GM12878 (cell line): Measurements from ENCODE around the gene MSANTD2. TPM values are rescaled to one million over a fixed set of nuclear protein-coding genes. Genes with fewer than 3 reads are reported as not detected.
A peak's percentile ranks its signal among the peaks of the same experiment; 100 is the strongest.

Experiments used
- ATAC-seq: fragments of 200-7000 bp; cut with Tn5 transposase; 3 replicates; pipeline ENCODE4 v1.9.1; 2020; ENCODE audit warnings: mild to moderate bottlenecking, moderate library complexity
- BruUV-seq: library from RNA; stranded (reverse); fragments of 400-500 nt; replicated peaks from 2 replicates; lab custom pipeline; 2021; lab: Mats Ljungman, UMichigan
- CTCF ChIA-PET: fragments of 300-600 bp; sonication (Branson Sonifier 250); formaldehyde crosslinking; extraction: SDS; loops from one replicate; lab custom pipeline; 2021; ENCODE audit warnings: inconsistent platforms; lab: Yijun Ruan, JAX
- POLR2A ChIA-PET: fragments of 350-600 bp; formaldehyde crosslinking; extraction: SDS; loops from one replicate; lab custom pipeline; 2021; ENCODE audit warnings: inconsistent platforms; lab: Charles Lee
- RAD21 ChIA-PET: fragments of 300-600 bp; sonication (Branson Sonifier 250); formaldehyde crosslinking; loops from one replicate; lab custom pipeline; 2023; ENCODE audit warnings: antibody characterized with exemption; ENCODE audit not compliant: unreplicated experiment; lab: Charles Lee
- SMC1A ChIA-PET: fragments of 300-600 bp; sonication (Branson Sonifier 250); formaldehyde crosslinking; loops from one replicate; lab custom pipeline; 2023; ENCODE audit not compliant: unreplicated experiment, uncharacterized antibody; lab: Charles Lee
- DNase-seq: peaks from one replicate; pipeline ENCODE4 v3.0.0-alpha.2; 2011; ENCODE audit warnings: low read depth, low spot score
- FAIRE-seq: peaks from 3 replicates; lab custom pipeline; 2011; peaks lifted over from hg19 to GRCh38; lab: Jason Lieb, UNC
- H2AFZ ChIP-seq: 2 replicates; pipeline ENCODE4 v1.6.0; 2011; ENCODE audit warnings: low read depth, low read length, control low read depth; ENCODE audit not compliant: control insufficient read depth
- H3K27ac ChIP-seq: 2 replicates; pipeline ENCODE4 v1.5.1; 2011; ENCODE audit warnings: control low read depth; ENCODE audit not compliant: control insufficient read depth, insufficient read depth
- H3K27me3 ChIP-seq, 2 experiments: replicated peaks in 1 of 2; 2 replicates each; pipeline versions ENCODE4 v1.6.0 to v1.6.1; 2011; ENCODE audit warnings: low read length in 1 of 2; ENCODE audit not compliant: control insufficient read depth in 2 of 2, insufficient read depth in 2 of 2
- H3K36me3 ChIP-seq, 2 experiments: 2 replicates each; pipeline ENCODE4 v1.5.1; 2011; ENCODE audit warnings: low read length in 1 of 2; ENCODE audit not compliant: control insufficient read depth in 2 of 2, insufficient read depth in 2 of 2
- H3K4me1 ChIP-seq: 2 replicates; pipeline ENCODE4 v1.6.1; 2011; ENCODE audit warnings: mild to moderate bottlenecking, low read length, moderate library complexity, mixed read lengths; ENCODE audit not compliant: control insufficient read depth, insufficient read depth
- H3K4me2 ChIP-seq: 2 replicates; pipeline ENCODE4 v1.6.0; 2011; ENCODE audit warnings: control low read depth; ENCODE audit not compliant: control insufficient read depth, insufficient read depth
- H3K4me3 ChIP-seq: fragments of 200-600 bp; sonication (generic); 2 replicates; pipeline ENCODE4 v1.5.1; 2016
- H3K79me2 ChIP-seq: 2 replicates; pipeline ENCODE4 v1.6.0; 2011; ENCODE audit warnings: low read length; ENCODE audit not compliant: control insufficient read depth, insufficient read depth
- H3K9ac ChIP-seq: 2 replicates; pipeline ENCODE4 v1.8.0; 2011; ENCODE audit warnings: low read length, control low read depth, mixed read lengths; ENCODE audit not compliant: control insufficient read depth, insufficient read depth
- H3K9me3 ChIP-seq: replicated peaks from 3 replicates; pipeline ENCODE4 v1.5.1; 2011; ENCODE audit warnings: mild to moderate bottlenecking, low read length; ENCODE audit not compliant: control insufficient read depth, insufficient read depth
- H4K20me1 ChIP-seq: 2 replicates; pipeline ENCODE4 v1.6.0; 2011; ENCODE audit not compliant: control insufficient read depth, insufficient read depth
- DPF2 ChIP-seq: fragments of 450-650 bp; IDR thresholded peaks from 2 replicates; pipeline ENCODE4 v1.6.1; 2017; ENCODE audit warnings: mild to moderate bottlenecking
- EP300 ChIP-seq, 2 experiments: fragments of 150-350 bp in 1 of 2; IDR thresholded peaks; 2 replicates each; pipeline ENCODE4 v1.6.1; 2011 to 2012; ENCODE audit warnings: low read depth in 2 of 2, low read length in 2 of 2, borderline replicate concordance in 1 of 2, improper control_type of control experiment in 1 of 2, inconsistent platforms in 1 of 2; ENCODE audit not compliant: control insufficient read depth in 1 of 2
- GATAD2B ChIP-seq: fragments of 450-650 bp; conservative IDR thresholded peaks from 2 replicates; pipeline ENCODE4 v1.6.1; 2017; ENCODE audit warnings: low read depth, mild to moderate bottlenecking, moderate library complexity
- MEF2B ChIP-seq: fragments of 450-650 bp; IDR thresholded peaks from 2 replicates; pipeline ENCODE4 v1.6.1; 2018; ENCODE audit warnings: mild to moderate bottlenecking, moderate library complexity; ENCODE audit not compliant: partially characterized antibody, poor library complexity, severe bottlenecking
- RFX5 ChIP-seq: IDR thresholded peaks from 2 replicates; pipeline ENCODE4 v1.6.1; 2011; ENCODE audit warnings: low read depth, low read length, improper control_type of control experiment
- SP1 ChIP-seq: IDR thresholded peaks from one replicate; pipeline ENCODE4 v1.6.1; 2011; ENCODE audit warnings: low read depth, low read length
- WGBS: methylation state at CpG from one replicate; pipeline ENCODE4 v1.1.6; 2016; ENCODE audit warnings: low lambda C conversion rate; ENCODE audit not compliant: insufficient replicate concordance, insufficient coverage; ENCODE audit errors: missing lambda C conversion rate; 5-methylcytosine and 5-hydroxymethylcytosine counted together
- in situ Hi-C: fragments of 300-500 bp; cut with MboI; formaldehyde crosslinking; loops from 9 replicates; pipeline ENCODE4 v1.14.3; 2018; ENCODE audit warnings: mixed read lengths
- intact Hi-C: fragments of 100-400 bp; cut with micrococcal nuclease; formaldehyde crosslinking; loops from one replicate; pipeline ENCODE4 v1.14.2; 2022; ENCODE audit not compliant: unreplicated experiment
- polyA plus RNA-seq, 11 experiments: library from polyadenylated mRNA; depleted of rRNA in 4 of 11; unstranded in 6 of 11; stranded (reverse) in 5 of 11; fragments of >200 nt; fragmentation: Nextera tagmentation in 4 of 11; fragmentation: Illumina TruSeq in 1 of 11; extraction: Ambion mirVana in 4 of 11; extraction: Trizol in 1 of 11; gene quantifications; 1 replicate in 1 of 11; 2 replicates in 10 of 11; pipeline versions ENCODE4 v1.2.1 to v1.2.3, GENCODE V29; 2011 to 2016; ENCODE audit warnings: inconsistent platforms in 2 of 11, missing spikeins in 2 of 11, low read depth in 1 of 11
- total RNA-seq, 4 experiments: library from RNA; depleted of rRNA in 3 of 4; stranded (reverse); fragments of >200 nt in 3 of 4; fragmentation: Illumina TruSeq in 1 of 4; extraction: Trizol in 1 of 4; gene quantifications; 2 replicates each; pipeline versions ENCODE4 v1.2.1 to v1.2.3, GENCODE V29; 2013 to 2021
- TF ChIP-seq, protein P1 (sequence below): fragments of 150-350 bp; IDR thresholded peaks from 2 replicates; pipeline ENCODE4 v1.6.1; 2016; ENCODE audit warnings: low read depth, low read length
- TF ChIP-seq, protein P2 (sequence below): fragments of 450-650 bp; IDR thresholded peaks from 2 replicates; pipeline ENCODE4 v1.6.1; 2016; ENCODE audit warnings: mild to moderate bottlenecking
- TF ChIP-seq, protein P3 (sequence below): fragments of 450-650 bp; IDR thresholded peaks from 2 replicates; pipeline ENCODE4 v1.6.1; 2017; ENCODE audit warnings: mild to moderate bottlenecking, moderate library complexity
- TF ChIP-seq, protein P4 (sequence below): IDR thresholded peaks from 2 replicates; pipeline ENCODE4 v1.6.1; 2012; ENCODE audit warnings: low read length, inconsistent platforms

The MSANTD2 gene
- total and polyA plus RNA-seq, 10 of the 15 experiments (the other 5 are each of a cell fraction or from before 2014, with no cell fraction given), result 3.0 to 12.4 (median 8.0) TPM

DNA sequence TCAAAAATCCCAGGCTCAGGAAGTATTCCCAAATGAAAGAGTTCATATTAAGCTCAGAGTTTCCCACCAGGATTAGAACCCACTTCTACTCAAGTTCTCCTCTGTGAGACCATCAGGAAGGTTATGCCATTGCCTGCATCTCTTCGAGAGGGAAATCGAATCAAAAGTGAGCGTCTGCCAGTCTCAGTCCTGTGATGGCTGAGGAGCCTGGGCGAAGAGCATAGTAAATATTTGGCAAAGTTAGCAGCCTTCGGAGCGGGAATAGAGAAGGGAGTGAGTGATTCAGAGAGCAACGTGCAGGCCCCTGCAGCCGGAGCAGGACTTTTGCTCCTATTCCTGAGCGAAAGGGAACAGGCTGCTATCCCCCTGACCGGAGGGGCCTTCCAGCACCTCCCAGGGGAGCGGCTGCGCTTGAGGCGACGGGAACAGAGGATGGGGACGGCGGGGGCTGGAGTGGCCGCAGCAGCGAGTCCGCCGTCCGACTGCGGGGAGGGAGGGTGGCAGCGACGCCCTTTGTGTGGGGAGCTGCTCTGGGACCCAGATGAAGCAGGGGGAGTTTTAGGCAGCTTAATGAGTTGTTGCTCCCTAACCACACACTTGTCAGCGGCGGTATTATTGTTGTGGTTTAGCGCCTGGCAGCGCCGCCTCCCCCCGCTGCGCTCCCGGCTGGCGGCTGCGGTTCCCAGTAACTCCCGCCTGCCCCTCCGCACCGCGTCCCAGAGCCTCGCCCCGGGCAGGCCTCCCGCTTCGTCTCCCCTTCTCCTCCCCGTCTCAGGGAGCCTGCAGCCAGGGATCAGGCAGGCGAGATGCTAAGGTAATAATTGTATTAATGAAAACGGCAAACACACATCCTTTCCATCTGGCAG, 82.2 kb downstream of the MSANTD2 start:
- DNase-seq (no peak), FAIRE-seq (no peak), ATAC-seq (peak; percentile 80)
- no peaks in the 10 kb centered on the region for H3K9me3 ChIP-seq
- ChIA-PET RAD21 (interaction anchor here (1.0 to 1.4 kb wide), 4 partner anchors 8 to 44 kb away, joined by 3 to 6 read pairs (median 4); partner anchors contain the start of genes NRGN, SIAE and SPA17), POLR2A (interaction anchor here (0.5 to 1.4 kb wide), 2 partner anchors 8 to 12 kb away, joined by 3 to 4 read pairs; no protein-coding TSS in a partner anchor), SMC1A (interaction anchor here (0.6 to 1.7 kb wide), 9 partner anchors 9 to 95 kb away, joined by 3 to 5 read pairs (median 3); partner anchors contain the start of gene TBRG1), CTCF (interaction anchor here (0.7 to 2.7 kb wide), 6 partner anchors 7 to 49 kb away, joined by 3 to 9 read pairs (median 6); no protein-coding TSS in a partner anchor)
- intact Hi-C loops, result loop anchor here (2.0 kb wide), 1 partner anchor 43 kb away; no protein-coding TSS in a partner anchor
- no peaks in the 10 kb centered on the region for H3K79me2 ChIP-seq
- H4K20me1 ChIP-seq, result no peaks in the 10 kb centered on the region
- peak overlapping the region; percentile 74 for H3K4me2 ChIP-seq
- H3K4me3 ChIP-seq, result no peak overlapping the region; the same call in 1 of the 2 replicates
- H3K9ac ChIP-seq, result no peak overlapping the region
- H3K36me3 ChIP-seq, result no peaks in the 10 kb centered on the region
- H2AFZ ChIP-seq, result no peak overlapping the region
- no peaks in the 10 kb centered on the region; the same call in 1 of the 2 replicates for H3K4me1 ChIP-seq
- 3% methylated on average over 45 of the region's 45 CpGs for WGBS
- peaks cover 0 to 13% of the 10 kb centered on the region in 2 experiments; a peak in 2 of 4 replicates for H3K27me3 ChIP-seq
- BruUV-seq, result no TSS peak
- in situ Hi-C loops, result no loop called here
- no peak overlapping the region for H3K27ac ChIP-seq
- TF ChIP-seq RFX5 (no peak), DPF2 (peak; percentile 81), MEF2B (peak; percentile 62), SP1 (no peak), GATAD2B (peak; percentile 82), EP300 (IDR thresholded peaks at IDR 0.05; ENCODE audit: borderline replicate concordance in 1 of 2, control insufficient read depth in 1 of 2, low read depth in 2 of 2, low read length in 2 of 2) (peak in 1 of 2 experiments; percentile 60; a peak in 2 of 4 replicates)
- TF ChIP-seq, protein P1, sequence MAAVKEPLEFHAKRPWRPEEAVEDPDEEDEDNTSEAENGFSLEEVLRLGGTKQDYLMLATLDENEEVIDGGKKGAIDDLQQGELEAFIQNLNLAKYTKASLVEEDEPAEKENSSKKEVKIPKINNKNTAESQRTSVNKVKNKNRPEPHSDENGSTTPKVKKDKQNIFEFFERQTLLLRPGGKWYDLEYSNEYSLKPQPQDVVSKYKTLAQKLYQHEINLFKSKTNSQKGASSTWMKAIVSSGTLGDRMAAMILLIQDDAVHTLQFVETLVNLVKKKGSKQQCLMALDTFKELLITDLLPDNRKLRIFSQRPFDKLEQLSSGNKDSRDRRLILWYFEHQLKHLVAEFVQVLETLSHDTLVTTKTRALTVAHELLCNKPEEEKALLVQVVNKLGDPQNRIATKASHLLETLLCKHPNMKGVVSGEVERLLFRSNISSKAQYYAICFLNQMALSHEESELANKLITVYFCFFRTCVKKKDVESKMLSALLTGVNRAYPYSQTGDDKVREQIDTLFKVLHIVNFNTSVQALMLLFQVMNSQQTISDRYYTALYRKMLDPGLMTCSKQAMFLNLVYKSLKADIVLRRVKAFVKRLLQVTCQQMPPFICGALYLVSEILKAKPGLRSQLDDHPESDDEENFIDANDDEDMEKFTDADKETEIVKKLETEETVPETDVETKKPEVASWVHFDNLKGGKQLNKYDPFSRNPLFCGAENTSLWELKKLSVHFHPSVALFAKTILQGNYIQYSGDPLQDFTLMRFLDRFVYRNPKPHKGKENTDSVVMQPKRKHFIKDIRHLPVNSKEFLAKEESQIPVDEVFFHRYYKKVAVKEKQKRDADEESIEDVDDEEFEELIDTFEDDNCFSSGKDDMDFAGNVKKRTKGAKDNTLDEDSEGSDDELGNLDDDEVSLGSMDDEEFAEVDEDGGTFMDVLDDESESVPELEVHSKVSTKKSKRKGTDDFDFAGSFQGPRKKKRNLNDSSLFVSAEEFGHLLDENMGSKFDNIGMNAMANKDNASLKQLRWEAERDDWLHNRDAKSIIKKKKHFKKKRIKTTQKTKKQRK, result no peak
- TF ChIP-seq, protein P2, sequence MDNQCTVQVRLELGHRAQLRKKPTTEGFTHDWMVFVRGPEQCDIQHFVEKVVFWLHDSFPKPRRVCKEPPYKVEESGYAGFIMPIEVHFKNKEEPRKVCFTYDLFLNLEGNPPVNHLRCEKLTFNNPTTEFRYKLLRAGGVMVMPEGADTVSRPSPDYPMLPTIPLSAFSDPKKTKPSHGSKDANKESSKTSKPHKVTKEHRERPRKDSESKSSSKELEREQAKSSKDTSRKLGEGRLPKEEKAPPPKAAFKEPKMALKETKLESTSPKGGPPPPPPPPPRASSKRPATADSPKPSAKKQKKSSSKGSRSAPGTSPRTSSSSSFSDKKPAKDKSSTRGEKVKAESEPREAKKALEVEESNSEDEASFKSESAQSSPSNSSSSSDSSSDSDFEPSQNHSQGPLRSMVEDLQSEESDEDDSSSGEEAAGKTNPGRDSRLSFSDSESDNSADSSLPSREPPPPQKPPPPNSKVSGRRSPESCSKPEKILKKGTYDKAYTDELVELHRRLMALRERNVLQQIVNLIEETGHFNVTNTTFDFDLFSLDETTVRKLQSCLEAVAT, result 0 out of 2 replicates have a peak, but pooled peaks have one; percentile 33
- TF ChIP-seq, protein P3, sequence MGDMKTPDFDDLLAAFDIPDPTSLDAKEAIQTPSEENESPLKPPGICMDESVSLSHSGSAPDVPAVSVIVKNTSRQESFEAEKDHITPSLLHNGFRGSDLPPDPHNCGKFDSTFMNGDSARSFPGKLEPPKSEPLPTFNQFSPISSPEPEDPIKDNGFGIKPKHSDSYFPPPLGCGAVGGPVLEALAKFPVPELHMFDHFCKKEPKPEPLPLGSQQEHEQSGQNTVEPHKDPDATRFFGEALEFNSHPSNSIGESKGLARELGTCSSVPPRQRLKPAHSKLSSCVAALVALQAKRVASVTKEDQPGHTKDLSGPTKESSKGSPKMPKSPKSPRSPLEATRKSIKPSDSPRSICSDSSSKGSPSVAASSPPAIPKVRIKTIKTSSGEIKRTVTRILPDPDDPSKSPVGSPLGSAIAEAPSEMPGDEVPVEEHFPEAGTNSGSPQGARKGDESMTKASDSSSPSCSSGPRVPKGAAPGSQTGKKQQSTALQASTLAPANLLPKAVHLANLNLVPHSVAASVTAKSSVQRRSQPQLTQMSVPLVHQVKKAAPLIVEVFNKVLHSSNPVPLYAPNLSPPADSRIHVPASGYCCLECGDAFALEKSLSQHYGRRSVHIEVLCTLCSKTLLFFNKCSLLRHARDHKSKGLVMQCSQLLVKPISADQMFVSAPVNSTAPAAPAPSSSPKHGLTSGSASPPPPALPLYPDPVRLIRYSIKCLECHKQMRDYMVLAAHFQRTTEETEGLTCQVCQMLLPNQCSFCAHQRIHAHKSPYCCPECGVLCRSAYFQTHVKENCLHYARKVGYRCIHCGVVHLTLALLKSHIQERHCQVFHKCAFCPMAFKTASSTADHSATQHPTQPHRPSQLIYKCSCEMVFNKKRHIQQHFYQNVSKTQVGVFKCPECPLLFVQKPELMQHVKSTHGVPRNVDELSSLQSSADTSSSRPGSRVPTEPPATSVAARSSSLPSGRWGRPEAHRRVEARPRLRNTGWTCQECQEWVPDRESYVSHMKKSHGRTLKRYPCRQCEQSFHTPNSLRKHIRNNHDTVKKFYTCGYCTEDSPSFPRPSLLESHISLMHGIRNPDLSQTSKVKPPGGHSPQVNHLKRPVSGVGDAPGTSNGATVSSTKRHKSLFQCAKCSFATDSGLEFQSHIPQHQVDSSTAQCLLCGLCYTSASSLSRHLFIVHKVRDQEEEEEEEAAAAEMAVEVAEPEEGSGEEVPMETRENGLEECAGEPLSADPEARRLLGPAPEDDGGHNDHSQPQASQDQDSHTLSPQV, result no peak
- TF ChIP-seq, protein P4, sequence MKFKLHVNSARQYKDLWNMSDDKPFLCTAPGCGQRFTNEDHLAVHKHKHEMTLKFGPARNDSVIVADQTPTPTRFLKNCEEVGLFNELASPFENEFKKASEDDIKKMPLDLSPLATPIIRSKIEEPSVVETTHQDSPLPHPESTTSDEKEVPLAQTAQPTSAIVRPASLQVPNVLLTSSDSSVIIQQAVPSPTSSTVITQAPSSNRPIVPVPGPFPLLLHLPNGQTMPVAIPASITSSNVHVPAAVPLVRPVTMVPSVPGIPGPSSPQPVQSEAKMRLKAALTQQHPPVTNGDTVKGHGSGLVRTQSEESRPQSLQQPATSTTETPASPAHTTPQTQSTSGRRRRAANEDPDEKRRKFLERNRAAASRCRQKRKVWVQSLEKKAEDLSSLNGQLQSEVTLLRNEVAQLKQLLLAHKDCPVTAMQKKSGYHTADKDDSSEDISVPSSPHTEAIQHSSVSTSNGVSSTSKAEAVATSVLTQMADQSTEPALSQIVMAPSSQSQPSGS, result no peak
